Urinary bladder (tissue), 4 donors: ENCODE results near the gene TAS1R3. TPM values are rescaled to one million over a fixed set of nuclear protein-coding genes. Genes with fewer than 3 reads are reported as not detected.

ENCODE experiments used
- DNase-seq: peaks from one replicate; pipeline ENCODE4 v3.0.0-alpha.2; 2015; ENCODE audit errors: extremely low spot score
- H3K27ac ChIP-seq: one replicate; pipeline ENCODE4 v1.5.1; 2013; ENCODE audit warnings: low read depth, mild to moderate bottlenecking, moderate library complexity
- H3K36me3 ChIP-seq: one replicate; pipeline ENCODE4 v1.6.1; 2013; ENCODE audit warnings: mild to moderate bottlenecking, moderate library complexity; ENCODE audit not compliant: insufficient read depth
- H3K4me1 ChIP-seq: one replicate; pipeline ENCODE4 v1.6.1; 2013; ENCODE audit warnings: mild to moderate bottlenecking, moderate library complexity; ENCODE audit not compliant: insufficient read depth
- H3K4me3 ChIP-seq: one replicate; pipeline ENCODE4 v1.5.1; 2013; ENCODE audit warnings: low read depth, low read length
- WGBS: extraction: QIAGEN DNeasy Blood & Tissue Kit; methylation state at CpG from one replicate; pipeline ENCODE4 v1.1.7; 2013; 5-methylcytosine and 5-hydroxymethylcytosine counted together
- polyA plus RNA-seq: library from polyadenylated mRNA; stranded (reverse); fragments of 200-250 nt; gene quantifications from one replicate; pipeline ENCODE4 v1.2.3, GENCODE V29; 2013
- total RNA-seq: library from RNA; depleted of rRNA; stranded (reverse); fragments of >200 nt; gene quantifications from one replicate; pipeline ENCODE4 v1.2.3, GENCODE V29; 2014
- donor health status: healthy with polysubstance abuse.
- donor health status: healthy.

The TAS1R3 gene
- total and polyA plus RNA-seq, 2 donors, result 0.11 to 0.48 TPM

- Histone ChIP-seq H3K27ac (no peak overlapping the region), H3K4me3 (no peak overlapping the region), H3K4me1 (no peaks in the 10 kb centered on the region), H3K36me3 (no peaks in the 10 kb centered on the region)
- no peak for DNase-seq
- 86% methylated on average over 9 of the region's 9 CpGs for WGBS
Measured at GRCh38 chr1:1302006-1302430, 29.1 kb upstream of the TAS1R3 start.

GRCh38 chr1:1302951-1303509 is 28.1 kb upstream of the TAS1R3 start:
- H3K36me3 ChIP-seq, result no peaks in the 10 kb centered on the region
- no peak overlapping the region for H3K4me3 ChIP-seq
- peak overlapping the region; percentile 24 for H3K27ac ChIP-seq
- 74% methylated on average over 31 of the region's 31 CpGs for WGBS
- DNase-seq, result no peak
- H3K4me1 ChIP-seq, result no peaks in the 10 kb centered on the region

- Histone ChIP-seq H3K36me3 (no peaks in the 10 kb centered on the region), H3K4me3 (no peak overlapping the region), H3K27ac (peak overlapping the region; percentile 40), H3K4me1 (no peaks in the 10 kb centered on the region)
- WGBS, result 54% methylated on average over 13 of the region's 13 CpGs
- DNase-seq, result no peak
Measured at GRCh38 chr1:1303736-1304135, 27.3 kb upstream of the TAS1R3 start.

GRCh38 chr1:1304331-1305299 is 26.5 kb upstream of the TAS1R3 start:
- DNase-seq, result peak; percentile 63
- WGBS, result 15% methylated on average over 29 of the region's 29 CpGs
- Histone ChIP-seq H3K4me3 (peak overlapping the region; percentile 79), H3K27ac (peak overlapping the region; percentile 53), H3K4me1 (no peaks in the 10 kb centered on the region), H3K36me3 (no peaks in the 10 kb centered on the region)

GRCh38 chr1:1305300-1306069 is 25.6 kb upstream of the TAS1R3 start:
- 16% methylated on average over 25 of the region's 25 CpGs for whole genome bisulfite sequencing
- H3K36me3 ChIP-seq, result no peaks in the 10 kb centered on the region
- H3K4me3 ChIP-seq, result peak overlapping the region; percentile 79
- H3K4me1 ChIP-seq, result no peaks in the 10 kb centered on the region
- peak overlapping the region; percentile 53 for H3K27ac ChIP-seq
- peak; percentile 53 for DNase-seq

- WGBS, result 26% methylated on average over 11 of the region's 11 CpGs
- Histone ChIP-seq H3K36me3 (no peaks in the 10 kb centered on the region), H3K4me3 (peak overlapping the region; percentile 79), H3K4me1 (no peaks in the 10 kb centered on the region), H3K27ac (peak overlapping the region; percentile 53)
- DNase-seq, result no peak
Measured at GRCh38 chr1:1306070-1306660, 24.9 kb upstream of the TAS1R3 start.

GRCh38 chr1:1306661-1307260 is 24.3 kb upstream of the TAS1R3 start:
- DNase-seq, result no peak
- Histone ChIP-seq H3K4me3 (peak overlapping the region; percentile 79), H3K4me1 (no peaks in the 10 kb centered on the region), H3K27ac (no peak overlapping the region), H3K36me3 (no peaks in the 10 kb centered on the region)
- 28% methylated on average over 27 of the region's 27 CpGs for WGBS

GRCh38 chr1:1307261-1307922 is 23.7 kb upstream of the TAS1R3 start:
- Histone ChIP-seq H3K4me1 (no peaks in the 10 kb centered on the region), H3K4me3 (peak overlapping the region; percentile 79), H3K27ac (peak overlapping the region; percentile 86), H3K36me3 (peaks cover 1% of the 10 kb centered on the region)
- under 1% methylated on average over 83 of the region's 83 CpGs for WGBS
- DNase-seq, result no peak

GRCh38 chr1:1307923-1308755 is 22.9 kb upstream of the TAS1R3 start, which contains the start of the genes ACAP3 and PUSL1:
TSS of gene ACAP3 (minus strand) at chr1:1307930. CDS start at chr1:1307815, 115 bp downstream.
TSS of gene PUSL1 (plus strand) at chr1:1308597. CDS start at chr1:1308644, 47 bp downstream.
- peak; percentile 63 for DNase-seq
- H3K4me3 ChIP-seq, result peak within 1 kb of the TSS; percentile 79
- peak within 1 kb of the TSS; percentile 86 for H3K27ac ChIP-seq
- no peaks in the 10 kb centered on the region for H3K4me1 ChIP-seq
- H3K36me3 ChIP-seq, result peaks cover 5% of the 10 kb centered on the region
- WGBS, result under 1% methylated on average over 127 of the region's 131 CpGs

GRCh38 chr1:1308756-1309250 is 22.3 kb upstream of the TAS1R3 start:
- DNase-seq, result no peak
- peak overlapping the region; percentile 79 for H3K4me3 ChIP-seq
- H3K4me1 ChIP-seq, result no peaks in the 10 kb centered on the region
- peak overlapping the region; percentile 83 for H3K27ac ChIP-seq
- H3K36me3 ChIP-seq, result peaks cover 5% of the 10 kb centered on the region
- WGBS, result under 1% methylated on average over 66 of the region's 66 CpGs

- WGBS, result 31% methylated on average over 57 of the region's 57 CpGs
- Histone ChIP-seq H3K36me3 (peaks cover 7% of the 10 kb centered on the region), H3K4me3 (peak overlapping the region; percentile 79), H3K4me1 (no peaks in the 10 kb centered on the region), H3K27ac (peak overlapping the region; percentile 30)
- no peak for DNase-seq
Measured at GRCh38 chr1:1309251-1310108, 21.6 kb upstream of the TAS1R3 start.
